HepG2 (cell line): ENCODE results near the gene HNRNPR. TPM values are rescaled to one million over a fixed set of nuclear protein-coding genes. Genes with fewer than 3 reads are reported as not detected.

Experiments used
- ATAC-seq: fragments of 200-7000 bp; cut with Tn5 transposase; 3 replicates; pipeline ENCODE4 v1.9.1; 2020; ENCODE audit warnings: mild to moderate bottlenecking, moderate library complexity
- BruUV-seq: library from RNA; stranded (reverse); fragments of 400-500 nt; replicated peaks from 2 replicates; lab custom pipeline; 2021; lab: Mats Ljungman, UMichigan
- CTCF ChIA-PET: fragments of 300-600 bp; formaldehyde crosslinking; extraction: SDS; loops from one replicate; lab custom pipeline; 2021; ENCODE audit warnings: low total read pairs, inconsistent platforms, low intra/inter-chr PET ratio; lab: Yijun Ruan, JAX
- POLR2A ChIA-PET: fragments of 350-600 bp; sonication (Branson Sonifier 250); formaldehyde crosslinking; loops from one replicate; lab custom pipeline; 2020; ENCODE audit warnings: antibody characterized with exemption, inconsistent platforms; lab: Yijun Ruan, JAX
- DNase-seq: peaks from one replicate; pipeline ENCODE4 v3.0.0-alpha.2; 2015; ENCODE audit warnings: low spot score
- FAIRE-seq: peaks from 3 replicates; lab custom pipeline; 2011; peaks lifted over from hg19 to GRCh38; lab: Jason Lieb, UNC
- H2AFZ ChIP-seq: one replicate; pipeline ENCODE4 v1.6.1; 2011; ENCODE audit warnings: low read length, inconsistent platforms
- H3K27ac ChIP-seq: fragments of 300-600 bp; 3 replicates; pipeline ENCODE4 v1.8.0; 2011; ENCODE audit warnings: mixed run types, mild to moderate bottlenecking, mixed read lengths, low read length, inconsistent platforms; ENCODE audit not compliant: insufficient read depth; ENCODE audit errors: extremely low read length
- H3K27me3 ChIP-seq, 2 experiments: fragments of 200-600 bp in 1 of 2; 2 replicates in 1 of 2; 3 replicates in 1 of 2; pipeline versions ENCODE4 v1.6.0 to v1.8.0; 2011; ENCODE audit warnings: low read length in 2 of 2, mild to moderate bottlenecking in 2 of 2, moderate library complexity in 2 of 2, inconsistent platforms in 1 of 2; ENCODE audit not compliant: insufficient read depth in 2 of 2, control insufficient read depth in 1 of 2
- H3K36me3 ChIP-seq, 2 experiments: fragments of 200-600 bp in 1 of 2; replicated peaks in 1 of 2; 2 replicates in 1 of 2; 3 replicates in 1 of 2; pipeline versions ENCODE4 v1.5.1 to v1.8.0; 2011; ENCODE audit warnings: low read length in 2 of 2, inconsistent platforms in 1 of 2; ENCODE audit not compliant: insufficient read depth in 2 of 2, control insufficient read depth in 1 of 2
- H3K4me1 ChIP-seq: 2 replicates; pipeline ENCODE4 v1.5.1; 2012; ENCODE audit warnings: low read length, inconsistent platforms; ENCODE audit not compliant: insufficient read depth
- H3K4me2 ChIP-seq: 2 replicates; pipeline ENCODE4 v1.6.0; 2011; ENCODE audit warnings: low read depth, low read length, inconsistent platforms
- H3K4me3 ChIP-seq, 3 experiments: fragments of 200-600 bp in 1 of 3; sonication (generic), shearing (Covaris generic) in 1 of 3; replicated peaks in 1 of 3; 2 replicates each; pipeline ENCODE4 v1.5.1; 2011 to 2016; ENCODE audit warnings: low read length in 3 of 3, inconsistent platforms in 2 of 3, low read depth in 2 of 3, mild to moderate bottlenecking in 2 of 3, control low read depth in 1 of 3, mixed read lengths in 1 of 3; ENCODE audit not compliant: insufficient read depth in 1 of 3
- H3K79me2 ChIP-seq: one replicate; pipeline ENCODE4 v1.6.1; 2011; ENCODE audit warnings: low read length, inconsistent platforms; ENCODE audit not compliant: insufficient read depth
- H3K9ac ChIP-seq: 2 replicates; pipeline ENCODE4 v1.6.0; 2011; ENCODE audit warnings: mild to moderate bottlenecking, low read depth, low read length, inconsistent platforms; ENCODE audit not compliant: insufficient read depth
- H3K9me3 ChIP-seq: 2 replicates; pipeline ENCODE4 v1.5.1; 2012; ENCODE audit warnings: mild to moderate bottlenecking, low read length
- H4K20me1 ChIP-seq: 2 replicates; pipeline ENCODE4 v1.6.0; 2011; ENCODE audit warnings: inconsistent platforms, mild to moderate bottlenecking, low read length, moderate library complexity; ENCODE audit not compliant: insufficient read depth
- ATF7-NPFF ChIP-seq: sonication (generic); formaldehyde crosslinking; IDR thresholded peaks from 2 replicates; pipeline ENCODE4 v1.8.1; 2023; ENCODE audit warnings: mild to moderate bottlenecking, low read depth, missing genetic modification reagents, moderate library complexity
- MED8 ChIP-seq: sonication (generic); formaldehyde crosslinking; IDR thresholded peaks from 2 replicates; pipeline ENCODE4 v1.8.1; 2023; ENCODE audit warnings: mild to moderate bottlenecking, missing genetic modification reagents; ENCODE audit not compliant: insufficient replicate concordance
- MLLT10 ChIP-seq: sonication (generic); formaldehyde crosslinking; IDR thresholded peaks from 2 replicates; pipeline ENCODE4 v1.4.0; 2020; ENCODE audit warnings: missing genetic modification reagents
- PHF8 ChIP-seq: sonication (generic); formaldehyde crosslinking; IDR thresholded peaks from 2 replicates; pipeline ENCODE4 v1.5.0; 2020; ENCODE audit warnings: missing genetic modification reagents
- SP2 ChIP-seq: sonication (generic); formaldehyde crosslinking; IDR thresholded peaks from 2 replicates; pipeline ENCODE4 v1.5.1; 2020; ENCODE audit warnings: mild to moderate bottlenecking, missing genetic modification reagents
- TIGD3 ChIP-seq: sonication (generic); formaldehyde crosslinking; IDR thresholded peaks from 2 replicates; pipeline ENCODE4 v1.5.1; 2020; ENCODE audit warnings: mild to moderate bottlenecking, missing genetic modification reagents, borderline replicate concordance
- ZNF264 ChIP-seq: sonication (generic); formaldehyde crosslinking; IDR thresholded peaks from 2 replicates; pipeline ENCODE4 v1.4.0; 2020; ENCODE audit warnings: missing genetic modification reagents
- ZNF350 ChIP-seq: sonication (generic); formaldehyde crosslinking; IDR thresholded peaks from 2 replicates; pipeline ENCODE4 v1.4.0; 2020; ENCODE audit warnings: mild to moderate bottlenecking, low read depth, missing genetic modification reagents, borderline replicate concordance
- ZNF800 ChIP-seq: sonication (generic); formaldehyde crosslinking; IDR thresholded peaks from 2 replicates; pipeline ENCODE4 v1.4.0; 2020; ENCODE audit warnings: missing genetic modification reagents
- ZNF891 ChIP-seq: sonication (generic); formaldehyde crosslinking; IDR thresholded peaks from 2 replicates; pipeline ENCODE4 v1.5.0; 2020; ENCODE audit warnings: mild to moderate bottlenecking, missing genetic modification reagents
- WGBS: methylation state at CpG from one replicate; pipeline ENCODE4 v1.1.6; 2017; ENCODE audit warnings: low lambda C conversion rate; 5-methylcytosine and 5-hydroxymethylcytosine counted together
- in situ Hi-C: cut with HindIII; loops from 2 replicates; pipeline ENCODE4 v1.10.0; 2017; ENCODE audit warnings: low pct_unique_long_range_greater_than_20kb; ENCODE audit not compliant: extremely low pct_ligation_motif_present
- intact Hi-C: fragments of 100-400 bp; cut with micrococcal nuclease; formaldehyde crosslinking; loops from one replicate; pipeline ENCODE4 v1.10.0; 2022; ENCODE audit not compliant: unreplicated experiment
- polyA plus RNA-seq, 8 experiments: library from polyadenylated mRNA; depleted of rRNA in 3 of 8; stranded (reverse) in 7 of 8; unstranded in 1 of 8; fragments of >200 nt; fragmentation: Illumina TruSeq in 4 of 8; extraction: Trizol in 4 of 8; gene quantifications; 2 replicates each; pipeline versions ENCODE4 v1.2.1 to v1.2.3, GENCODE V29; 2011 to 2016; ENCODE audit warnings: low read depth in 4 of 8, missing spikeins in 1 of 8, mixed read lengths in 1 of 8; ENCODE audit not compliant: insufficient read depth in 1 of 8
- total RNA-seq, 5 experiments: library from RNA; depleted of rRNA; stranded (reverse); fragments of >200 nt; fragmentation: Illumina TruSeq; extraction: Trizol; gene quantifications; 2 replicates each; pipeline ENCODE4 v1.2.3, GENCODE V29; 2016; ENCODE audit warnings: low read depth in 1 of 5

The HNRNPR gene
- total and polyA plus RNA-seq, 2 of the 13 experiments (the other 11 are each of a cell fraction or from before 2014, with no cell fraction given) = 133 to 216 TPM

- POLR2A ChIA-PET = no interaction called here
- no peaks in the 10 kb centered on the region for H3K79me2 ChIP-seq
- intact Hi-C loops = loop anchor here (10.0 kb wide), 2 partner anchors 64 to 304 kb away; partner anchors contain the start of genes HTR1D and LACTBL1
- H3K36me3 ChIP-seq = peaks cover 3 to 6% of the 10 kb centered on the region in 2 experiments
- TF ChIP-seq ATF7-NPFF (CRISPR knock-in tag) = no peak
- no peak for TF ChIP-seq ZNF264 (CRISPR knock-in tag)
- no peak for TF ChIP-seq MLLT10 (CRISPR knock-in tag)
- TF ChIP-seq PHF8 (CRISPR knock-in tag) = no peak
- no peak for TF ChIP-seq ZNF891
- TF ChIP-seq ZNF800 (CRISPR knock-in tag) = no peak
- TF ChIP-seq ZNF350 (CRISPR knock-in tag) = no peak
- no peak for TF ChIP-seq TIGD3 (CRISPR knock-in tag)
- no peak for TF ChIP-seq SP2
- TF ChIP-seq MED8 (CRISPR knock-in tag) = no peak
- no peak overlapping the region for H3K4me2 ChIP-seq
- DNase-seq (no peak), FAIRE-seq (no peak), ATAC-seq (no peak)
- H3K27ac ChIP-seq = no peak overlapping the region
- no peak overlapping the region for H2AFZ ChIP-seq
- H3K4me1 ChIP-seq = peaks cover 7% of the 10 kb centered on the region
- no peaks in the 10 kb centered on the region for H4K20me1 ChIP-seq
- in situ Hi-C loops = loop anchor here (10.0 kb wide), 2 partner anchors 174 to 304 kb away; partner anchors contain the start of gene LACTBL1
- BruUV-seq = no TSS peak
- H3K27me3 ChIP-seq = no peaks in the 10 kb centered on the region; a peak in 1 of 5 replicates
- H3K9ac ChIP-seq = no peak overlapping the region
- no peaks in the 10 kb centered on the region for H3K9me3 ChIP-seq
- WGBS = 98% methylated on average over 2 of the region's 2 CpGs
- no peak overlapping the region for H3K4me3 ChIP-seq
- CTCF ChIA-PET = no interaction called here
These were observed 65.4 kb downstream of the HNRNPR start for GRCh38 chr1:23278717-23279116.
